ENCODE data around the gene NR6A1. TPM values are rescaled to one million over a fixed set of nuclear protein-coding genes. Genes with fewer than 3 reads are reported as not detected.

Gene NR6A1
- total RNA-seq, 4 donors from 2014 or later: 9.7 to 14.6 (median 12.5) TPM

DNA sequence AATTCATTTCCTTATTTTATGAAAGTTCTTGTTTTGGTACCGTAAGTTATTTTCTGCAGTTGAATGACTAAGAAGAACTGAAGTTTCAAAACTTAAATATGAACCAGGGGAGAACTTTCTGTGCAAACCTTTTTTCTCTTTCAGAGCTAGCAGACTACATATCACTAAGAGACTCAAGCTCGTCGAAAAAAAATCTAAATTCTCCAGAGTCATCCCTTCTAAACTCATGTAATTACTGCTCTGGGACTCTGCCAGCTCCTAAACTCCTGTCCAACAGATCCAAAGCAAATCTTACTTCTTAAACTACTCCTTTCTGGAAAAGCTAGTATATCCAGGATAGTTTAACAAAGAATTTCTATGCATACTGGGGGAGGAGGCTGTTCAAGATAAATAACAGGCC, 176.9 kb downstream of the NR6A1 start:
- H3K4me3 ChIP-seq: no peak overlapping the region
- H3K9me3 ChIP-seq: no peaks in the 10 kb centered on the region
- intact Hi-C loops (cut with DNase I; ENCODE audit: low total_unique reads): no loop called here
- peaks cover 3 to 49% (median 17%) of the 10 kb centered on the region in 4 donors for H3K4me1 ChIP-seq
- no peak for DNase-seq
- H3K27me3 ChIP-seq: no peaks in the 10 kb centered on the region
- 35 to 48% methylated on average over 3 of the region's 3 CpGs for WGBS, 2 donors (ENCODE audit: low coverage in 1 of 2)
- in situ Hi-C loops (cut with MboI; ENCODE audit: low pct_ligation_motif_present in 1 of 4, low pct_unique_long_range_greater_than_20kb in 1 of 4, low sequenced_read_pairs in 3 of 4): no loop called here
- no peaks in the 10 kb centered on the region for H3K36me3 ChIP-seq
- H3K27ac ChIP-seq: no peak overlapping the region
- no peak for TF ChIP-seq CTCF (IDR thresholded peaks at IDR 0.05)
- TF ChIP-seq POLR2AphosphoS5 (IDR thresholded peaks at IDR 0.05): no peak
- no peak for TF ChIP-seq POLR2A (IDR thresholded peaks at IDR 0.05)
- TF ChIP-seq EP300 (IDR thresholded peaks at IDR 0.05; ENCODE audit: low read depth): no peak

- H3K9me3 ChIP-seq: no peaks in the 10 kb centered on the region
- no peaks in the 10 kb centered on the region for H3K27me3 ChIP-seq
- no peak overlapping the region for H3K4me3 ChIP-seq
- H3K4me1 ChIP-seq: peaks cover 3 to 49% (median 17%) of the 10 kb centered on the region in 4 donors
- WGBS, 2 donors (ENCODE audit: low coverage in 1 of 2): 50 to 65% methylated on average over 4 of the region's 4 CpGs
- no peak for DNase-seq
- in situ Hi-C loops (cut with MboI; ENCODE audit: low pct_ligation_motif_present in 1 of 4, low pct_unique_long_range_greater_than_20kb in 1 of 4, low sequenced_read_pairs in 3 of 4) (no loop called here), intact Hi-C loops (cut with DNase I; ENCODE audit: low total_unique reads) (no loop called here)
- TF ChIP-seq EP300 (IDR thresholded peaks at IDR 0.05; ENCODE audit: low read depth) (no peak), POLR2A (IDR thresholded peaks at IDR 0.05) (no peak), POLR2AphosphoS5 (IDR thresholded peaks at IDR 0.05) (no peak), CTCF (IDR thresholded peaks at IDR 0.05) (no peak)
- no peaks in the 10 kb centered on the region for H3K36me3 ChIP-seq
- H3K27ac ChIP-seq: no peak overlapping the region
Observed at GRCh38 chr9:124593651-124594058, 177.5 kb downstream of the NR6A1 start.

- intact Hi-C loops (cut with DNase I; ENCODE audit: low total_unique reads) (no loop called here), in situ Hi-C loops (cut with MboI; ENCODE audit: low pct_ligation_motif_present in 1 of 4, low pct_unique_long_range_greater_than_20kb in 1 of 4, low sequenced_read_pairs in 3 of 4) (no loop called here)
- no peak overlapping the region for H3K27ac ChIP-seq
- peaks cover 3 to 49% (median 17%) of the 10 kb centered on the region in 4 donors for H3K4me1 ChIP-seq
- no peak for DNase-seq
- H3K36me3 ChIP-seq: no peaks in the 10 kb centered on the region
- H3K27me3 ChIP-seq: no peaks in the 10 kb centered on the region
- H3K4me3 ChIP-seq: no peak overlapping the region
- H3K9me3 ChIP-seq: no peaks in the 10 kb centered on the region
- TF ChIP-seq EP300 (IDR thresholded peaks at IDR 0.05; ENCODE audit: low read depth): no peak
- WGBS, 2 donors (ENCODE audit: low coverage in 1 of 2): 77% methylated on average over 3 of the region's 3 CpGs
Observed at GRCh38 chr9:124593200-124593599, 177.9 kb downstream of the NR6A1 start.

GRCh38 chr9:124590889-124591641, 180.0 kb downstream of the NR6A1 start:
- Histone ChIP-seq H3K36me3 (no peaks in the 10 kb centered on the region), H3K9me3 (no peaks in the 10 kb centered on the region), H3K27ac (no peak overlapping the region), H3K27me3 (no peaks in the 10 kb centered on the region), H3K4me3 (no peak overlapping the region), H3K4me1 (peaks cover 3 to 42% (median 14%) of the 10 kb centered on the region in 4 donors)
- peak; percentile 39 for DNase-seq
- in situ Hi-C loops (cut with MboI; ENCODE audit: low pct_ligation_motif_present in 1 of 4, low pct_unique_long_range_greater_than_20kb in 1 of 4, low sequenced_read_pairs in 3 of 4): no loop called here
- WGBS, 2 donors (ENCODE audit: low coverage in 1 of 2): 47 to 55% methylated on average over 6 of the region's 6 CpGs
- TF ChIP-seq POLR2AphosphoS5 (IDR thresholded peaks at IDR 0.05) (no peak), POLR2A (IDR thresholded peaks at IDR 0.05) (no peak), EP300 (IDR thresholded peaks at IDR 0.05; ENCODE audit: low read depth) (no peak), CTCF (IDR thresholded peaks at IDR 0.05) (no peak)
- intact Hi-C loops (cut with DNase I; ENCODE audit: low total_unique reads): no loop called here
